ENCODE data around the gene RHOT2. TPM values are rescaled to one million over a fixed set of nuclear protein-coding genes. Genes with fewer than 3 reads are reported as not detected.

Gene RHOT2
- total RNA-seq, 4 donors from 2014 or later: 68.6 to 188 (median 106) TPM

- H3K27ac ChIP-seq: no peak overlapping the region
- no peak for TF ChIP-seq POLR2A (IDR thresholded peaks at IDR 0.05)
- H3K36me3 ChIP-seq: peaks cover 0 to 27% (median 4%) of the 10 kb centered on the region in 3 donors
- WGBS, 2 donors: 81 to 93% methylated on average over 13 of the region's 13 CpGs
- H3K4me3 ChIP-seq: no peak overlapping the region
- H3K9me3 ChIP-seq: no peaks in the 10 kb centered on the region
- H3K27me3 ChIP-seq: no peaks in the 10 kb centered on the region
- peaks cover 3 to 29% (median 14%) of the 10 kb centered on the region in 4 donors for H3K4me1 ChIP-seq
- no peak for DNase-seq (ENCODE audit: low spot score in 2 of 2)
Observed at GRCh38 chr16:666572-666971, 1.4 kb upstream of the RHOT2 start.

DNA sequence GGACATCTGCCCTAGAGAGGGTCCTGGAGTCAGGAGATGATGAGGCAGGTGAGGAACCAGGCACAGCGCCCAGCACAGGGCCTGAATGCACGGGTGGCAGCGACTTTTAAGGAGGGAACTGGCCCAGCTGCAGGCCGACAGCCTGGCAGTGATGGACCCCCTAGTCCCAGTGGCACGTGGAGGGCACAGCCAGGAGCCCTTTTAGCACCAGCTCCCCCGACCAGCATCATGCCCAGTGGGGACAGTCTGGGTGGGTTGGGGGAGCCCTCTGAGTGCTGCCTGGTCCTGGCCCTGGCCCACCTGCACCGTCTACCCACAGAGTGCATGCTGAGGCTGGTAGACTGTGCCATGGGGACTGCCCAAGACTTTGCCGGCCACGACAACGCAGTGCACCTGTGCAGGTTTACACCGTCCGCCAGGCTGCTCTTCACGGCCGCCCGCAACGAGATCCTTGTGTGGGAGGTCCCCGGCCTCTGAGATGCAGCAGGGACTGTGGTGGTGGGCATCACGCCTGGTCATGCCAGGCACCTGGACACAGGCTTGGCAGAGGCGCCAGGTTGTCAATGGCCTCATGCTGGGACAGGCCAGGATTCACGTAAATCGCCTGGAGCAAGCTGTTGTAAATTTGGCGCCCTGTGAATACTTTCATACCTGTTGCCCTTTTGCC lies 686 bp upstream of the RHOT2 start:
- TF ChIP-seq CTCF (IDR thresholded peaks at IDR 0.05): no peak
- no peak for TF ChIP-seq EP300 (IDR thresholded peaks at IDR 0.05)
- no peak for TF ChIP-seq POLR2A (IDR thresholded peaks at IDR 0.05)
- H3K9me3 ChIP-seq: no peaks in the 10 kb centered on the region
- WGBS, 2 donors: 82 to 90% methylated on average over 14 to 21 of the region's 22 CpGs
- H3K27ac ChIP-seq: peak overlapping the region; percentile 86 to 97 (median 94)
- peaks cover 0 to 33% (median 4%) of the 10 kb centered on the region in 3 donors for H3K36me3 ChIP-seq
- H3K4me1 ChIP-seq: peaks cover 3 to 29% (median 12%) of the 10 kb centered on the region in 4 donors
- no peak for DNase-seq (ENCODE audit: low spot score in 2 of 2)
- no peaks in the 10 kb centered on the region for H3K27me3 ChIP-seq
- H3K4me3 ChIP-seq: peak overlapping the region in 1 of 4 donors; percentile 91

DNA sequence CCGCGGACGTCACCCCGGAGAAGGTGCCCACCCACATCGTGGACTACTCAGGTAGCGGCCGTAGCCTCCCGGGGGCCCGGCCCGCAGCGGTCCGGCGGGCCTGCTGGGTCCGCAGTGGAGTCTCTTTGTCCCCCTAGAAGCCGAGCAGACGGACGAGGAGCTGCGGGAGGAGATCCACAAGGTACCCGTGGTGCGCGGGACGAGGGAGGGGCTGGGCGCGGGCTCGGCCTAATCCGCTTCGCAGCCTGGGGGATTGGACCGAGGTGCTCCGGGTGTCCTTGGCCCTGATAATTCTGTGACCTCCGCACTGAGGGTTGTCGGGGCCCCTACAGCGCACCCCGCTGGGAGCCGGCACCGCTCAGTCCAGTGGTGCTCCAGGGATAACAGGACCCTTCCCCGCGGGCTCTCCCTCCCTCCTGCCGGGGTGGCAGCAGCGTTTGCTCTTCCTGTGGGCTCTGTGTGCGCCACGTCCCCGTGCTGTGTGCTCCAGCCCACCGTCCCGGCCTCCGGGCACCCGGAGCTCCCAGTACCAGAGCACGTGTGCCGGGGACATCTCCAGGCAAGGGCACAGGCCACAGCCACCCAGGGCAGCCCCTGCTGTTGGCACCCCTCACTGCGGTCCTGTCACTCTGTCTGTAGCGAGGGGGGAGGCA lies 713 bp downstream of the RHOT2 start:
- H3K36me3 ChIP-seq: peaks cover 0 to 47% (median 4%) of the 10 kb centered on the region in 3 donors
- no peaks in the 10 kb centered on the region for H3K9me3 ChIP-seq
- H3K27me3 ChIP-seq: no peaks in the 10 kb centered on the region
- no peak for DNase-seq (ENCODE audit: low spot score in 2 of 2)
- H3K27ac ChIP-seq: peak overlapping the region; percentile 86 to 97 (median 94)
- WGBS, 2 donors: 1 to 40% methylated on average over 7 to 14 of the region's 50 CpGs
- H3K4me3 ChIP-seq: peak overlapping the region; percentile 91 to 99 (median 96)
- H3K4me1 ChIP-seq: peaks cover 3 to 29% (median 12%) of the 10 kb centered on the region in 4 donors
- TF ChIP-seq EP300 (IDR thresholded peaks at IDR 0.05) (no peak), POLR2A (IDR thresholded peaks at IDR 0.05) (no peak), CTCF (IDR thresholded peaks at IDR 0.05) (no peak)

GRCh38 chr16:669666-670065 lies 1.7 kb downstream of the RHOT2 start:
- TF ChIP-seq EP300 (IDR thresholded peaks at IDR 0.05) (no peak), POLR2A (IDR thresholded peaks at IDR 0.05) (no peak), CTCF (IDR thresholded peaks at IDR 0.05) (no peak)
- H3K4me1 ChIP-seq: peaks cover 3 to 36% (median 14%) of the 10 kb centered on the region in 4 donors
- H3K27me3 ChIP-seq: no peaks in the 10 kb centered on the region
- H3K9me3 ChIP-seq: no peaks in the 10 kb centered on the region
- no peak overlapping the region for H3K4me3 ChIP-seq
- peaks cover 0 to 57% (median 4%) of the 10 kb centered on the region in 3 donors for H3K36me3 ChIP-seq
- no peak overlapping the region for H3K27ac ChIP-seq
- 83% methylated on average over 11 to 13 of the region's 13 CpGs for WGBS, 2 donors
- DNase-seq (ENCODE audit: low spot score in 2 of 2): no peak

- TF ChIP-seq POLR2A (IDR thresholded peaks at IDR 0.05) (no peak), EP300 (IDR thresholded peaks at IDR 0.05) (no peak), CTCF (IDR thresholded peaks at IDR 0.05) (no peak)
- Histone ChIP-seq H3K4me1 (peaks cover 3 to 45% (median 19%) of the 10 kb centered on the region in 4 donors), H3K9me3 (no peaks in the 10 kb centered on the region), H3K27ac (no peak overlapping the region), H3K27me3 (no peaks in the 10 kb centered on the region), H3K36me3 (peaks cover 0 to 60% (median 4%) of the 10 kb centered on the region in 3 donors), H3K4me3 (no peak overlapping the region)
- no peak for DNase-seq (ENCODE audit: low spot score in 2 of 2)
- WGBS, 2 donors: 90 to 91% methylated on average over 29 to 49 of the region's 52 CpGs
Observed at GRCh38 chr16:670485-671352, 2.8 kb downstream of the RHOT2 start.
